Bronchial epithelial cell (primary cell): ENCODE data around the gene C11orf24. TPM values are rescaled to one million over a fixed set of nuclear protein-coding genes. Genes with fewer than 3 reads are reported as not detected.

ENCODE experiments used
- DNase-seq: peaks from one replicate; pipeline ENCODE4 v3.0.0-alpha.2; 2010; ENCODE audit warnings: low read depth
- FAIRE-seq: peaks from 2 replicates; lab custom pipeline; 2011; peaks lifted over from hg19 to GRCh38; lab: Jason Lieb, UNC
- H3K27me3 ChIP-seq: 2 replicates; pipeline ENCODE4 v1.5.1; 2011; ENCODE audit warnings: low read length; ENCODE audit not compliant: control insufficient read depth, insufficient read depth
- H3K36me3 ChIP-seq: 2 replicates; pipeline ENCODE4 v1.5.1; 2011; ENCODE audit warnings: low read length; ENCODE audit not compliant: control insufficient read depth, insufficient read depth
- H3K4me3 ChIP-seq: 2 replicates; pipeline ENCODE4 v1.5.1; 2011; ENCODE audit warnings: mild to moderate bottlenecking, low read depth, low read length, control low read depth
- total RNA-seq: library from RNA; depleted of rRNA; stranded (reverse); fragments of >200 nt; gene quantifications from 2 replicates; pipeline ENCODE4 v1.2.1, GENCODE V29; 2014
- TF ChIP-seq, protein P1 (sequence below): IDR thresholded peaks from 2 replicates; pipeline ENCODE4 v1.5.1; 2011; ENCODE audit warnings: mild to moderate bottlenecking, moderate library complexity, low read length, control low read depth, inconsistent platforms; ENCODE audit not compliant: insufficient read depth, severe bottlenecking

C11orf24 gene
- total RNA-seq, 1 donor from 2014 or later: 13.2 TPM

DNA sequence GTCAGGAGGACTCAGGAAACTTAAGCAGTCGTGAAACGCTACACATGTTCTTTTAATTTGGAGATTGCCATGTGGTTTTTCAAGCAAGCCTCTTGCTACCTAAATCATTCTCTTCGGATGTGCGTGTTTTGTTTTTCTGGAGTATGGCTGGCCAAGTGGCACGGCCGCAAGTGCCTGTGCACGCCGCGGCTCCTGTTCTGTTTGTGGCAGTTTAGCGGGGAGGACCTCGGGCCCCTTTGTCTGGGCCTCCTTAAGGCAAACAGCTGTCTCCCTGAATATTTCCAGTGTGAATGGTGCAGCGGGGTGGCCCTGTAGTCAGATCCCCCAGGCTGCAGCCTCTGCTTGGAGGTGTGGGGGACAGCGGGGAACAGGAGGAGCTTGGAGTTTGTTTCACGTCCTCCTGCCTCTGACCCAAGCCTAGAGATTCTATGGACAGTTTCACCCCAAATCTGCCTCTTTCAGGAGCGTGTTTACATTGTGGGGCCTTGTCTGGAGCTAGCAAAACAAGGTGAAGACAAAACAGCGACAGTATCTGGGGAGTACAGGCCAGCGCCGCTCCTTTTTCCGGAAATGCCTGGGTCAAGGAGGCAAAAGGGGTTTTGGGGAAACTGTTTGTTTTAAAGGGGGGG, 41.9 kb upstream of the C11orf24 start:
- FAIRE-seq: no peak
- H3K4me3 ChIP-seq: peak overlapping the region; percentile 55
- no peaks in the 10 kb centered on the region for H3K36me3 ChIP-seq
- DNase-seq: no peak
- TF ChIP-seq, protein P1, sequence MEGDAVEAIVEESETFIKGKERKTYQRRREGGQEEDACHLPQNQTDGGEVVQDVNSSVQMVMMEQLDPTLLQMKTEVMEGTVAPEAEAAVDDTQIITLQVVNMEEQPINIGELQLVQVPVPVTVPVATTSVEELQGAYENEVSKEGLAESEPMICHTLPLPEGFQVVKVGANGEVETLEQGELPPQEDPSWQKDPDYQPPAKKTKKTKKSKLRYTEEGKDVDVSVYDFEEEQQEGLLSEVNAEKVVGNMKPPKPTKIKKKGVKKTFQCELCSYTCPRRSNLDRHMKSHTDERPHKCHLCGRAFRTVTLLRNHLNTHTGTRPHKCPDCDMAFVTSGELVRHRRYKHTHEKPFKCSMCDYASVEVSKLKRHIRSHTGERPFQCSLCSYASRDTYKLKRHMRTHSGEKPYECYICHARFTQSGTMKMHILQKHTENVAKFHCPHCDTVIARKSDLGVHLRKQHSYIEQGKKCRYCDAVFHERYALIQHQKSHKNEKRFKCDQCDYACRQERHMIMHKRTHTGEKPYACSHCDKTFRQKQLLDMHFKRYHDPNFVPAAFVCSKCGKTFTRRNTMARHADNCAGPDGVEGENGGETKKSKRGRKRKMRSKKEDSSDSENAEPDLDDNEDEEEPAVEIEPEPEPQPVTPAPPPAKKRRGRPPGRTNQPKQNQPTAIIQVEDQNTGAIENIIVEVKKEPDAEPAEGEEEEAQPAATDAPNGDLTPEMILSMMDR: no peak
- H3K27me3 ChIP-seq: no peaks in the 10 kb centered on the region

DNA sequence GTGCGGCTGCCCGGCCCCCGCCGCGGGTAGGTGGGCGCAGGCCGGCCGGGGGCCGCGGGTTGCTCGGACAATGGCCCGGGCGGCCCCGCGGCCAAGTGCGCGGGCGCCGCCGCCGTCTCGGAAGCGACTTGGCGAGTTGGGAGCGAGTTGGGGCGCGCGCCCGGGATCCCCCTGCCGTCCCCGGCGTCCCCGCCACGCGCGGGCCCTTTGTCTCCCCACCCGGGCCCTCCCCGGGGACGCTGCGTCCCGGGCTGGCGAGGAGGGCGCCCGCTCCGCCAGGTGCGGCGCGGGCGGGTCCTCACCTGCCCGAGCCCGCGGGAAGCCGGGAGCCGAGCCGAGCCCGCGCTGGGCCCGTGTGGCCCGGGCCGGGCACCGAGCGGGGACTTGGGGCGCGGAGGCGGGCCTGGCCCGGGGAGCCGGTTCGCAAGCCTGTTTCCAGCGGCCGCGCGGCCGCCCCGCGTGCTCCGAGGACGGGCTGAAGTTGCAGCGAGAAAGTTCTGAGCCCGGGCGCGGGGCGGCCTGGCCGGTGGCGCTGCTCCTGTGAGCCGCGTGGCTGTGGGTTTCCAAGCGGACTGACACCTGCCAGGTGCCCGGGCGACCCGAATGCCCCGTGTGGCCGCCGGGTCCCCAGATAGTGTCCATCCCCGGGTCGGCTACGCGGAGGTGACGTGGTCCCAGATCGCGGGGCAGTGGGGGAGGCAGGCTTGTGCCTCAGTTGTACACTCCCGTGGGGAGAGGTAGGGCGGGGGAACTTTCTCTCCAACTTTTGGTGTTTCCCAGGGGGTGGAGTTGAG, 41.2 kb upstream of the C11orf24 start:
- DNase-seq (no peak), FAIRE-seq (no peak)
- TF ChIP-seq, protein P1: no peak
- H3K27me3 ChIP-seq: no peaks in the 10 kb centered on the region
- no peaks in the 10 kb centered on the region for H3K36me3 ChIP-seq
- H3K4me3 ChIP-seq: peak overlapping the region; percentile 55

DNA sequence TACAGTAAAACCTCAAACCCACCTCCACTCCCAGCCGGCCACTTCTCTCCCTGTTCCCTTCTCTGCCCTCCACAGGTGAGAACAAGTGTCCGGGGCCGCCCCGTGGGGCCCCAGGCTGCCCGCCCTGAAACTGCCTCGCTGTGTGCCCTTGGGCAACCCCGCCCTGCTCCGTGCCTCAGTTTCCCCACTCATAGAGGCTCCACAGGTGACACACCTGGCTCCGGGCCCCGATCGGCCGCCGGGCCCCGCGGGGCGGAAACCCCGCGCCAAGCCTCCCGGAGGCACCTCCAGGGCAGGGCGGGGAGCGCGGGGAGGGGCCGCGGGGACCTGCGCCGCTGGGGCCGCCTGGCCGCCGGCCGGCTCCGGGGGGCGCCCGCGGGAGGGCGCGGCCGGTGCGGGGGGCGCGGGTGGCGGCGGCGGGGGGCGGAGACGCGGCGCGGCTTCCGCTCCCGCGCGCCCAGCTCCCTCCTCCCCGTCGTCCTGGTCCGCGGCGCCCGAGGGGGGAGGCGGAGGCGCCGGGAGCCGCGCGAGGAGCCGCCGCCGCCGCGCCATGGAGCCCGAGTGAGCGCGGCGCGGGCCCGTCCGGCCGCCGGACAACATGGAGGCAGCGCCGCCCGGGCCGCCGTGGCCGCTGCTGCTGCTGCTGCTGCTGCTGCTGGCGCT, 40.5 kb upstream of the C11orf24 start, which contains the start of gene LRP5:
TSS of gene LRP5 (plus strand) at position 475 of the 663 bp plus-strand sequence. CDS start at position 599, 124 bp downstream.
- TF ChIP-seq, protein P1: no peak
- H3K36me3 ChIP-seq: no peaks in the 10 kb centered on the region
- peak within 1 kb of the TSS; percentile 55 for H3K4me3 ChIP-seq
- DNase-seq: no peak
- FAIRE-seq: no peak
- H3K27me3 ChIP-seq: no peaks in the 10 kb centered on the region

DNA sequence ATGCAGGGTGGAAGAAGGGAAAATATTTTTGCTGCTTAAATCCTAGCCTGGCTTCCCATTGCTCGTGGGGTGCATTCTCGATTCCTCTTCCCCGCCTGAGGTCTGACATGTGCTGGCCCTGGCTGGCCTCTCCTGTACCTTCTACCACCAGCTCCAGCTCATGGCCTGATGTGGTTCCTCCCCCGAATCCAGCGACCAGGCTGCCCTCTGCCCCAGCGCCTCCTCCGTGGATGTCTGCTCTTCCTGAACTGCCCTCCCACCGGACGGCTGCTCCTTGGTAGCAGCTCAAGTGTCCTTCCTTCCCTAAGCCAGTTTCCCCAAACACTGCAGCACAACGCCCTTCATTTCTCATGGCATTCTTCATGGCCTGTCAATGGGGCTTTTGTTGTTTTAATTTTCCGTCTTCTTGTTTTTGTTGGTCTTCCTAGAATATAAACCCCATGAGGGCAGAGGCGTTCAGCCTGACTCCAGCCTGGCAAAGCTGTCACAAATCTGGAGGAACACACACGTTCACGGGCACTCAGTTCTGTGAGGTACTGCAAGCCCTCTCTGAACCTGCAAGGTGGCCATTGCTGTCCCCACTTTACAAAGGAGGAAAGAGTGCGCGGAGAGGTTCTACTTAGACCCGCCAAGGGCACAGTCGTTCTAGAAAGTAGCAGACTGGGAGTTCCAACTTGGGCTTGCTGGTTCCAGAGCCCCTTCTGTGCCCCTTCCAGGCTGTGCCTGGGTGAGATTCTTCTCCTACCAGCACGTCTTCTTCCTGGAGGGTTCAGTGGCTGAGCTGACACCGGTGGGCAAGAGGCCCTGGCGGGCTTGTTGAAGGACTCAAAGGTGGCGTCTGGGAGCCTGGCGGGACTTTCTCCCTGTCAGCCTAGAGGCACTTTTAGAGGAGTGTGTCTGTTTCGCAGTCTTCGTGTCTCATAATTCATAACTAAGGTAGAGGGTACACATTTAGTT, 39.7 kb upstream of the C11orf24 start:
- Histone ChIP-seq H3K27me3 (no peaks in the 10 kb centered on the region), H3K4me3 (no peak overlapping the region), H3K36me3 (no peaks in the 10 kb centered on the region)
- TF ChIP-seq, protein P1: no peak
- FAIRE-seq (no peak), DNase-seq (no peak)

DNA sequence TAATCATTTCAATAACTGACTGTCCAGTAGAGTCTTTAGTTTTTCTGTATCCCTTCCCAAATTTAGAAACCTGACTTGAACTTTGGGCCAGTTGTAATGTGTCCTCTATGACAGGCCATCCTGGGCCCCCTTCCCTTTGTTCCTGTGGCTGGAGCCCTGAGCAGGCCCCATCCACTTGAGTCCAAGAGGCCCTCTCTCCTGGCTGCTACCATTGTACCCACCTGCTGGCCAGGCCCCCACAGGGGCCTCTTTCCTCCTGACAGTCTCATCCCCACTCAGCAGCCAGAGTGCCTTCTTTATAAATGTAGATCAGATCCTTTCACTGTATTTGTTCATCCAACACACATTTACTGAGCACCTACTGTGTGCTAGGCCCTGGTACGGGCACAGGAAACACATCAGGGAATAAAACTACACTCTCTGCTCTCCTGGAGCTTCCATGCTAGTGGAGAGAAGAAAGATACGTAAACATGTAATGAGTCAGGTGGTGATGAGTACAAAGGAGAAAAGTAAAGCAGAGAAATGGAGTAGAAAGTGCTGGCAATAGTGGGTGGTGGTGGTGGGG, 37.9 kb upstream of the C11orf24 start:
- Histone ChIP-seq H3K27me3 (no peaks in the 10 kb centered on the region), H3K4me3 (no peak overlapping the region), H3K36me3 (no peaks in the 10 kb centered on the region)
- DNase-seq (no peak), FAIRE-seq (no peak)
- TF ChIP-seq, protein P1: no peak
